Activated T-helper 2 cell treated with anti-CD3 and anti-CD28 coated beads, Interferon-gamma antibody, Interleukin-2, Interleukin-4, amounts not matched to agents 10 μg/mL and 5 μg/mL and 100 μg/mL, durations not matched to agents 14 hours and 24 hours and 36 hours (primary cell): ENCODE results near the gene MAML3. TPM values are rescaled to one million over a fixed set of nuclear protein-coding genes. Genes with fewer than 3 reads are reported as not detected.
A peak's percentile ranks its signal among the peaks of the same experiment; 100 is the strongest.

Experiments used
- DNase-seq: peaks from one replicate; pipeline ENCODE4 v3.0.0; 2021; ENCODE audit warnings: low spot score
- H3K27ac Mint-ChIP-seq: one replicate; pipeline ENCODE4 v1.8.0; 2021; ENCODE audit warnings: mixed read lengths
- H3K27me3 Mint-ChIP-seq: one replicate; pipeline ENCODE4 v1.8.0; 2021; ENCODE audit warnings: low read depth, mixed read lengths
- H3K36me3 Mint-ChIP-seq: one replicate; pipeline ENCODE4 v1.8.0; 2021; ENCODE audit warnings: low read depth, mixed read lengths
- H3K4me1 Mint-ChIP-seq: one replicate; pipeline ENCODE4 v1.8.0; 2021; ENCODE audit warnings: low read depth, mixed read lengths
- H3K4me3 Mint-ChIP-seq: one replicate; pipeline ENCODE4 v1.8.0; 2021; ENCODE audit warnings: low read depth, mild to moderate bottlenecking, moderate library complexity, mixed read lengths
- H3K9me3 Mint-ChIP-seq: one replicate; pipeline ENCODE4 v1.8.0; 2021; ENCODE audit warnings: mixed read lengths
- intact Hi-C: fragments of 100-400 bp; cut with micrococcal nuclease; formaldehyde crosslinking; loops from one replicate; pipeline ENCODE4 v1.15.1; 2023
- total RNA-seq: library from RNA; stranded (reverse); gene quantifications from 2 replicates; pipeline ENCODE4 v1.2.3, GENCODE V29; 2022

MAML3 gene
- total RNA-seq, 1 donor from 2014 or later, result 3.3 TPM

- intact Hi-C loops, result loop anchor here (2.0 to 10.0 kb wide), 6 partner anchors 316 to 787 kb away; partner anchors contain the start of genes ELMOD2 and MAML3
- H3K27ac Mint-ChIP-seq, result no peak overlapping the region
- no peaks in the 10 kb centered on the region for H3K9me3 Mint-ChIP-seq
Observed at GRCh38 chr4:139734875-139735380, 419.1 kb downstream of the MAML3 start.

GRCh38 chr4:139734201-139734874, 419.6 kb downstream of the MAML3 start:
- Mint-ChIP-seq H3K27me3 (peaks cover 54% of the 10 kb centered on the region), H3K4me3 (peak overlapping the region; percentile 49), H3K9me3 (no peaks in the 10 kb centered on the region), H3K36me3 (no peaks in the 10 kb centered on the region), H3K4me1 (peaks cover 11% of the 10 kb centered on the region), H3K27ac (no peak overlapping the region)
- DNase-seq, result no peak
- intact Hi-C loops, result loop anchor here (2.0 to 10.0 kb wide), 4 partner anchors 316 to 630 kb away; no protein-coding TSS in a partner anchor

More at GRCh38 chr4:139734875-139735380, 419.1 kb downstream of the MAML3 start:
- H3K4me1 Mint-ChIP-seq, result peaks cover 11% of the 10 kb centered on the region
- no peaks in the 10 kb centered on the region for H3K36me3 Mint-ChIP-seq
- peaks cover 54% of the 10 kb centered on the region for H3K27me3 Mint-ChIP-seq
- peak overlapping the region; percentile 49 for H3K4me3 Mint-ChIP-seq
- DNase-seq, result peak; percentile 35

GRCh38 chr4:139732991-139733570, 420.9 kb downstream of the MAML3 start:
- Mint-ChIP-seq H3K27me3 (peaks cover 49% of the 10 kb centered on the region), H3K4me3 (no peak overlapping the region), H3K9me3 (no peaks in the 10 kb centered on the region), H3K36me3 (no peaks in the 10 kb centered on the region), H3K27ac (no peak overlapping the region), H3K4me1 (peaks cover 11% of the 10 kb centered on the region)
- no peak for DNase-seq
- intact Hi-C loops, result loop anchor here (10.0 kb wide), 2 partner anchors 592 to 632 kb away; no protein-coding TSS in a partner anchor

- Mint-ChIP-seq H3K9me3 (no peaks in the 10 kb centered on the region), H3K4me3 (no peak overlapping the region), H3K27ac (no peak overlapping the region), H3K27me3 (peaks cover 15% of the 10 kb centered on the region), H3K36me3 (no peaks in the 10 kb centered on the region), H3K4me1 (no peaks in the 10 kb centered on the region)
- intact Hi-C loops, result no loop called here
- no peak for DNase-seq
Observed at GRCh38 chr4:139728840-139729239, 425.1 kb downstream of the MAML3 start.

GRCh38 chr4:139728146-139728545, 425.8 kb downstream of the MAML3 start:
- Mint-ChIP-seq H3K27ac (no peak overlapping the region), H3K9me3 (no peaks in the 10 kb centered on the region), H3K36me3 (no peaks in the 10 kb centered on the region), H3K4me1 (no peaks in the 10 kb centered on the region), H3K4me3 (no peak overlapping the region), H3K27me3 (peaks cover 10% of the 10 kb centered on the region)
- DNase-seq, result no peak
- intact Hi-C loops, result no loop called here

- H3K36me3 Mint-ChIP-seq, result no peaks in the 10 kb centered on the region
- no peaks in the 10 kb centered on the region for H3K4me1 Mint-ChIP-seq
- H3K27me3 Mint-ChIP-seq, result peaks cover 3% of the 10 kb centered on the region
- intact Hi-C loops, result no loop called here
- no peak overlapping the region for H3K27ac Mint-ChIP-seq
- no peaks in the 10 kb centered on the region for H3K9me3 Mint-ChIP-seq
- H3K4me3 Mint-ChIP-seq, result no peak overlapping the region
- DNase-seq, result no peak
Observed at GRCh38 chr4:139726615-139727014, 427.4 kb downstream of the MAML3 start.

GRCh38 chr4:139725236-139725635, 428.7 kb downstream of the MAML3 start:
- intact Hi-C loops, result no loop called here
- Mint-ChIP-seq H3K36me3 (no peaks in the 10 kb centered on the region), H3K9me3 (no peaks in the 10 kb centered on the region), H3K4me1 (no peaks in the 10 kb centered on the region), H3K27ac (no peak overlapping the region), H3K4me3 (no peak overlapping the region), H3K27me3 (no peaks in the 10 kb centered on the region)
- DNase-seq, result no peak

- H3K4me3 Mint-ChIP-seq, result no peak overlapping the region
- H3K9me3 Mint-ChIP-seq, result no peaks in the 10 kb centered on the region
- H3K27me3 Mint-ChIP-seq, result no peaks in the 10 kb centered on the region
- no peak overlapping the region for H3K27ac Mint-ChIP-seq
- peaks cover 2% of the 10 kb centered on the region for H3K4me1 Mint-ChIP-seq
- intact Hi-C loops, result no loop called here
- no peak for DNase-seq
- no peaks in the 10 kb centered on the region for H3K36me3 Mint-ChIP-seq
Observed at GRCh38 chr4:139721789-139722188, 432.2 kb downstream of the MAML3 start.

GRCh38 chr4:139720806-139721205, 433.2 kb downstream of the MAML3 start:
- H3K4me1 Mint-ChIP-seq, result peaks cover 2% of the 10 kb centered on the region
- H3K9me3 Mint-ChIP-seq, result no peaks in the 10 kb centered on the region
- H3K27ac Mint-ChIP-seq, result no peak overlapping the region
- H3K27me3 Mint-ChIP-seq, result no peaks in the 10 kb centered on the region
- intact Hi-C loops, result no loop called here
- no peak for DNase-seq
- H3K36me3 Mint-ChIP-seq, result no peaks in the 10 kb centered on the region
- no peak overlapping the region for H3K4me3 Mint-ChIP-seq

GRCh38 chr4:139719381-139720101, 434.4 kb downstream of the MAML3 start:
- intact Hi-C loops, result no loop called here
- H3K4me3 Mint-ChIP-seq, result no peak overlapping the region
- no peaks in the 10 kb centered on the region for H3K9me3 Mint-ChIP-seq
- no peak overlapping the region for H3K27ac Mint-ChIP-seq
- no peaks in the 10 kb centered on the region for H3K27me3 Mint-ChIP-seq
- H3K36me3 Mint-ChIP-seq, result no peaks in the 10 kb centered on the region
- peaks cover 2% of the 10 kb centered on the region for H3K4me1 Mint-ChIP-seq
- no peak for DNase-seq

GRCh38 chr4:139718833-139719232, 435.2 kb downstream of the MAML3 start:
- no peaks in the 10 kb centered on the region for H3K9me3 Mint-ChIP-seq
- no peak for DNase-seq
- no peak overlapping the region for H3K27ac Mint-ChIP-seq
- H3K36me3 Mint-ChIP-seq, result no peaks in the 10 kb centered on the region
- H3K27me3 Mint-ChIP-seq, result no peaks in the 10 kb centered on the region
- H3K4me3 Mint-ChIP-seq, result no peak overlapping the region
- intact Hi-C loops, result no loop called here
- H3K4me1 Mint-ChIP-seq, result peaks cover 2% of the 10 kb centered on the region

GRCh38 chr4:139718358-139718757, 435.6 kb downstream of the MAML3 start:
- no peaks in the 10 kb centered on the region for H3K27me3 Mint-ChIP-seq
- intact Hi-C loops, result no loop called here
- no peak for DNase-seq
- no peaks in the 10 kb centered on the region for H3K9me3 Mint-ChIP-seq
- H3K4me1 Mint-ChIP-seq, result peaks cover 2% of the 10 kb centered on the region
- H3K4me3 Mint-ChIP-seq, result no peak overlapping the region
- no peak overlapping the region for H3K27ac Mint-ChIP-seq
- no peaks in the 10 kb centered on the region for H3K36me3 Mint-ChIP-seq
